Measurements from ENCODE around the gene SVIP. TPM values are rescaled to one million over a fixed set of nuclear protein-coding genes. Genes with fewer than 3 reads are reported as not detected.

SVIP gene
- total RNA-seq, 2 experiments from 2014 or later = 32.4 to 34.0 TPM

DNA sequence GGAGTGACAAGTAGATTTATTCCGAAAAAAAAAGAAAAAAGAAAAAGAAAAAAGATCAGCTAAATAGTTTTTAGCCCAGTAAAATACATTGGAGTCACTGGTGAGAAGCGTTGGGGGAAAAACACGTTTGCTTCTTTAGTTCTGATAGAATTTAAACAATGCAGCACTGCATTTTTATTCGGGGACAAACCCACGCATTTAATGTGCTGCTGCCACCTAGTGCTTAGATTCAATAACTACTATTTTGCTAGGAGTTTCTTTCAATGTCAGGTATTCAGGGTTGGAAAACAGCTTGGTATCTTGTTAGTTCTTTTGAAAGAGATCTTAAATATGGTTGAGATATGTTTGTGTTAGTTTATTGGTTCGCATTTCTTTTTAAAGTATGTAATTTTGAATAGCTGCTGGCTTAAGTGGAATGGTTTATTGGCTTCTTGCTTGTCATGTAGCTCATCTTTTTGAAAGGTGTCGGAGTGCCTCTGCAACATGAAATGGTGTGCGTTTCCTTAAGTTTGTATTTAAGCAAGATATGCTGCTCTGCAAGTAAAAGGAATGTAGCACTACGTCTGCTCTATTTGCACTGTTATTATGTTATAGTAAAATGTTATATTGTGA, 41.9 kb downstream of the SVIP start:
- Mint-ChIP-seq H3K36me3 (ENCODE audit: low read depth) (no peaks in the 10 kb centered on the region), H3K4me1 (ENCODE audit: low read depth) (no peaks in the 10 kb centered on the region), H3K9me3 (ENCODE audit: insufficient read depth) (no peaks in the 10 kb centered on the region), H3K27ac (no peak overlapping the region), H3K4me3 (no peak overlapping the region), H3K27me3 (ENCODE audit: low read depth) (peaks cover 10% of the 10 kb centered on the region)
- ATAC-seq (peak; percentile 70), DNase-seq (peak; percentile 44)
- ChIA-PET POLR2A (interaction anchor here (0.6 kb wide), 1 partner anchor 42 kb away, joined by 3 read pairs; the partner anchor contains the start of gene SVIP), CTCF (interaction anchor here (0.6 to 2.5 kb wide), 27 partner anchors 9 to 544 kb away, joined by 3 to 15 read pairs (median 4); partner anchors contain the start of genes FANCF, GAS2 and SVIP)

DNA sequence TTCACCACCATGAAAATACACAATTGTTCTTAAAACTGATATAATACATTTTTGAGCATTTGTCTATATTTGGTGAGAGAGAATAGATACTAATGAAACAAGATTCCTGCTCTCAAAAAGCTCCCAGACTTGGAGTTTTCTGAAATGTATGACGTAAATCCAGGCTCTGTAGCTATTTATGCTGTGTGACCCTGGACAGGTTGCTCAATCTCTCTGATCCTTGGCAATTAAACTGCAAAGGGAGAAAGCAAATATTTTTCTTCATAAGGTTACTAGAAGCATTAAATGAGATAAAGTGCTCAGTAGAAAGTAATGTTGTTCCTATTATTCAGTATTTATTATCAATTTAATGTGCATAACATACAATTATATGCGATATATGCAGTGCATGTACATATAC, 42.5 kb downstream of the SVIP start:
- no peaks in the 10 kb centered on the region for H3K9me3 Mint-ChIP-seq (ENCODE audit: insufficient read depth)
- DNase-seq = no peak
- no peaks in the 10 kb centered on the region for H3K36me3 Mint-ChIP-seq (ENCODE audit: low read depth)
- CTCF ChIA-PET = interaction anchor here (0.6 to 2.5 kb wide), 10 partner anchors 10 to 482 kb away, joined by 3 to 15 read pairs (median 4); partner anchors contain the start of gene SVIP
- POLR2A ChIA-PET = no interaction called here
- H3K4me3 Mint-ChIP-seq = no peak overlapping the region
- no peak for ATAC-seq
- H3K27ac Mint-ChIP-seq = no peak overlapping the region
- H3K27me3 Mint-ChIP-seq (ENCODE audit: low read depth) = peaks cover 10% of the 10 kb centered on the region
- no peaks in the 10 kb centered on the region for H3K4me1 Mint-ChIP-seq (ENCODE audit: low read depth)

DNA sequence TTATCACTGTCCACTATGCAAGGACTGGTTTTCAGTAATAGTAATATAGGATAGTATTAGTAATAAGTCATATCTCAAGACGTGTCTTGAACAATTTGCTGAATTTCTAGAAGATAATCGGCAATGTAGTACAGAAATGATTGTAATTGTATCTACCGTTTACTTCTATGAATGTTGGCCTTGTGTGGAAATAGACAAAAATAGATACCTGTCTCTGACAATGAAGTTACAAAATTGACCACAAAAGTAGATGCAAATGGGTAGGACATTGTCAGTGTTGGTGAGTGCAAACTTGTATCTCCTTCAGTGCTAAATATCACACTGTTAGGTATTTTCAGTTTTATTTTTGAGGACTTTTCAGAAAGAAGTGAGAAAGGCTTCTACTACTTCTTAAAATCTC, 43.1 kb downstream of the SVIP start:
- H3K27ac Mint-ChIP-seq = no peak overlapping the region

DNA sequence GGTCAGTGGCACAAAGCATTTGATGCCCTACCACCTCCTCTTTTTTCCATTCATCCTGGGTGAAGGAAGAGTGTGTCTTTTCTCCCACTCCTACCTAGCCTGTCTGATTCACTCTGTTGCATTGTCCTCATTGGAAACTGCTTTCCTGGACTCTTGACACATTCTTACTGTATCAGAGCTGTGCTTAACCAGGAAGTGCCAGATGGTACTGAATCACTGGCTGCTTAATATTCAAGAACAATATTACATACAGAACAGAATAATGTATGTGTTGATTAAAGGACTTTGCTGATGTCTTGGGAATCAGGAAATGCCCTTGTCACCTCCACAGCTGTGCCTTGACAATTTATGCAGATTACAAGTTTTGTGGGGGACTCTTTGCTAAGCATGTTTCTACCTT, 44.4 kb downstream of the SVIP start:
- ATAC-seq (no peak), DNase-seq (no peak)
- peaks cover 8% of the 10 kb centered on the region for H3K27me3 Mint-ChIP-seq (ENCODE audit: low read depth)
- H3K4me1 Mint-ChIP-seq (ENCODE audit: low read depth) = peaks cover 7% of the 10 kb centered on the region
- no peak overlapping the region for H3K27ac Mint-ChIP-seq
- no peak overlapping the region for H3K4me3 Mint-ChIP-seq
- ChIA-PET CTCF (interaction anchor here (1.1 kb wide), 1 partner anchor 152 kb away, joined by 3 read pairs; no protein-coding TSS in a partner anchor), POLR2A (no interaction called here)
- no peaks in the 10 kb centered on the region for H3K36me3 Mint-ChIP-seq (ENCODE audit: low read depth)
- H3K9me3 Mint-ChIP-seq (ENCODE audit: insufficient read depth) = no peaks in the 10 kb centered on the region

More for the DNA sequence above, 43.1 kb downstream of the SVIP start:
- Mint-ChIP-seq H3K36me3 (ENCODE audit: low read depth) (no peaks in the 10 kb centered on the region), H3K9me3 (ENCODE audit: insufficient read depth) (no peaks in the 10 kb centered on the region), H3K27me3 (ENCODE audit: low read depth) (peaks cover 8% of the 10 kb centered on the region), H3K4me3 (no peak overlapping the region), H3K4me1 (ENCODE audit: low read depth) (peaks cover under 1% of the 10 kb centered on the region)
- ChIA-PET POLR2A (no interaction called here), CTCF (interaction anchor here (1.1 to 2.5 kb wide), 3 partner anchors 10 to 153 kb away, joined by 3 to 15 read pairs (median 13); partner anchors contain the start of gene SVIP)
- ATAC-seq (no peak), DNase-seq (no peak)

DNA sequence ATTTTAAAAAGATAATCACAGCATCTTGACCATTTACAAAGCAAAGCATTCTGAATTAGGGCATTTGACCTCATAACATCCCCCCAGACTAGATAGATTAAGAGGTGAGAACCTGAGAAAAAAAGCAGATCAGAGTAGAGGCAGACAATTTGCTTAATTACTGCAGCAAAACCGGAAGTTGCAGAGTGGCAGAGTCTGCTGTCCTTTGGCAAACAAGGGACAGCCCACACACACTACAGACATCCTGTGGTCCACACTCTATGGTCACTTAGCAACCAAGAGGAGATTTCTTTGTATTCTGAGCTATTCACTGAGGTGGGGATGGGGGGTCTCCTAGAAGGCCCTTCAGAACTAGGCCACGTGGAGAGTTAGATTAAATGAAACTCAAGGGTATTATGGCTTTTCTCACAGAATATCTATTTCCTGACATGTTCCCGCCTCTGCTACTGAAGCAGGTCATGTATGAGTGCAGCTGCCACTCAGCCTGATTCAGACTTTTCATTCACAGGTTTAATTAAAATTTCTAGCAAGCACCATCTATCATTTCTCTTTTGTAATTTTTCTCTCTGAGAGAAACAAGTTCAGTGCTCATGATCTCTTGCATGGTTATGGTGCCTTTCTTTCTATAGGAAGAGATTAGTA, 48.5 kb downstream of the SVIP start:
- POLR2A ChIA-PET = no interaction called here

DNA sequence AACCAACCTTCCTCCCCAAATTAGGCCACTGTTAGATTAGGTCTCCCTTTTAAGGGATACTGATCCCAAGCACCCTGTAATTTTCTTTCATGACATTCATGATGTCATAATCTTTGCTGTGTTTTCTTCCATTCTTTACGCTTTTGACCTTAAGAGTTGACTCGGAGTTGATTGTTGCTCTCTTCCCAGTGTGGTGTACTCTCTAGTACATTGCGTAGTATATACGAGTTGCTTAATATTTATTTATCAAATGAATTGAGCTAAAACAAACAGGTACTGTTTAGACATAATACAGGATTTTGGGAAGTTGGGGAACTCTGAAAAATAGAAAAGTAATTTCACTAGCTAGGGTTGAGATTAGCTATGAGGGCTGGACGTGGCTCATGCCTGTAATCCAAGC, 49.8 kb downstream of the SVIP start:
- H3K27ac Mint-ChIP-seq = no peak overlapping the region
- ChIA-PET POLR2A (no interaction called here), CTCF (no interaction called here)

More for the DNA sequence above, 48.5 kb downstream of the SVIP start:
- H3K27me3 Mint-ChIP-seq (ENCODE audit: low read depth) = peaks cover 10% of the 10 kb centered on the region
- DNase-seq = no peak
- H3K9me3 Mint-ChIP-seq (ENCODE audit: insufficient read depth) = no peaks in the 10 kb centered on the region
- peaks cover 7% of the 10 kb centered on the region for H3K4me1 Mint-ChIP-seq (ENCODE audit: low read depth)
- H3K36me3 Mint-ChIP-seq (ENCODE audit: low read depth) = no peaks in the 10 kb centered on the region
- no peak overlapping the region for H3K27ac Mint-ChIP-seq
- ATAC-seq = no peak
- no peak overlapping the region for H3K4me3 Mint-ChIP-seq
- CTCF ChIA-PET = no interaction called here

DNA sequence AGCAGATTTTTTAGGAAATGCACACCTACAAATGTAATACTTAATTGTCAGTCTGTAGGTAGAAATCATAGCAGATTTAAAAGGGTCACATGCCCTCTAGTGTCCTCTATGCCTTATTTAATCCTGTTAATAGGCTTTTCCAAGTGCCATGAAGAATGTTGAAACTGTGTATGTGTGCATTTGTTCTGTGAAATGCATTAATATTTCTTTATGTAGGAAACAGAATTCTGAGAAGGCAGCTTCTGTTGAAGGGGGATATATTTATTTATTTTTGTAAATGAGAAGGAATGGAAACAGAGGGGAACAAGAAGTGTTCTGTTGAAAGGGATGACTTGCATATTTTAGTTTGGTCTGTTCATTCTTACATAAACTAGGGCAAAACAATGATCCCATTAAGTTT, 51.0 kb downstream of the SVIP start:
- ATAC-seq (no peak), DNase-seq (no peak)
- Mint-ChIP-seq H3K27ac (no peak overlapping the region), H3K4me1 (ENCODE audit: low read depth) (peaks cover 7% of the 10 kb centered on the region), H3K27me3 (ENCODE audit: low read depth) (peaks cover 7% of the 10 kb centered on the region), H3K9me3 (ENCODE audit: insufficient read depth) (no peaks in the 10 kb centered on the region), H3K36me3 (ENCODE audit: low read depth) (no peaks in the 10 kb centered on the region), H3K4me3 (no peak overlapping the region)
- CTCF ChIA-PET = no interaction called here
- POLR2A ChIA-PET = no interaction called here

More for the DNA sequence above, 49.8 kb downstream of the SVIP start:
- ATAC-seq (no peak), DNase-seq (no peak)
- H3K4me1 Mint-ChIP-seq (ENCODE audit: low read depth) = peaks cover 7% of the 10 kb centered on the region
- H3K27me3 Mint-ChIP-seq (ENCODE audit: low read depth) = peaks cover 10% of the 10 kb centered on the region
- H3K4me3 Mint-ChIP-seq = no peak overlapping the region
- no peaks in the 10 kb centered on the region for H3K36me3 Mint-ChIP-seq (ENCODE audit: low read depth)
- H3K9me3 Mint-ChIP-seq (ENCODE audit: insufficient read depth) = no peaks in the 10 kb centered on the region

DNA sequence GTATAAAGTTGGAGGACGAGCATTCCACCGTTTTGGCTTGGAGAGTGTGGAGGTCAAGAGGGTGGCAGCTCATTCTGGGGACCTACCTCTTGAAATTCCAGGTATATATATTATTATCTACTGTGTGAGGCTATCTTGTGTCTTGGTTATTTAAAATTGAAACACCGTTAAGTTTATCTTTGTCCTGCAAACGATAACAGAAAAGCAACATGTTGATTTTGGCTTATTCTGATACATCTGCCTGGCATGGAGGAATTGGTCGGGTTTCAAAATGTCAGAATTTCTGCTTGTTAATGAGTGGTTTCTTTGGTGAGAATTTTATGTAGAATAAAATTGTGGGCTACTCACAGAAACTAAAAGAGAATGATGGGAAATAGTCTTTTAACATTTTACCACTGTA, 54.4 kb downstream of the SVIP start:
- no peaks in the 10 kb centered on the region for H3K9me3 Mint-ChIP-seq (ENCODE audit: insufficient read depth)
- peaks cover 3% of the 10 kb centered on the region for H3K27me3 Mint-ChIP-seq (ENCODE audit: low read depth)
- POLR2A ChIA-PET = no interaction called here

DNA sequence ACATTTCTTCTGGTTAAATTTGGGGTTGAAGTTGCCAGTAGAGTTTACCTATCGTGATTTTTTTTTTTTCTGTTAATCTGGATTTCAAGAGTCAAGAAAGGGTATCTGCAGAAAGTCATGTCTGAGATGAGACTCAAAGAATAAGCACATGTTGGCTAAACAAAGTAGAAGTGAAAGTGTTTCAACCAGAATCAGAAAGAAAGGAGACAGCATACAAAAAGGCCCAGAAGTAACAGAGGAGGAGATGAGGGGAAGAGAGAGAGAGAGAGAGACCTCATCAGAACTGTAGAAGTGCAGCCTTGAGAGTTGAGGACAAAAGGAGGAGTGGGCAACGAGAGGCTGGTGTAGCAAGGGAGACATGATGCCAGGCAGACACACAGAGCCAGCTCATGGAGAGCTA, 54.9 kb downstream of the SVIP start:
- Mint-ChIP-seq H3K4me3 (no peak overlapping the region), H3K36me3 (ENCODE audit: low read depth) (no peaks in the 10 kb centered on the region), H3K27ac (no peak overlapping the region), H3K4me1 (ENCODE audit: low read depth) (no peaks in the 10 kb centered on the region), H3K27me3 (ENCODE audit: low read depth) (peaks cover 5% of the 10 kb centered on the region), H3K9me3 (ENCODE audit: insufficient read depth) (no peaks in the 10 kb centered on the region)
- no peak for DNase-seq
- CTCF ChIA-PET = interaction anchor here (1.0 kb wide), 1 partner anchor 54 kb away, joined by 3 read pairs; no protein-coding TSS in a partner anchor
- POLR2A ChIA-PET = no interaction called here
- no peak for ATAC-seq

More for the DNA sequence above, 54.4 kb downstream of the SVIP start:
- H3K4me1 Mint-ChIP-seq (ENCODE audit: low read depth) = no peaks in the 10 kb centered on the region
- DNase-seq (no peak), ATAC-seq (no peak)
- H3K27ac Mint-ChIP-seq = no peak overlapping the region
- H3K36me3 Mint-ChIP-seq (ENCODE audit: low read depth) = no peaks in the 10 kb centered on the region
- no peak overlapping the region for H3K4me3 Mint-ChIP-seq
- CTCF ChIA-PET = no interaction called here

DNA sequence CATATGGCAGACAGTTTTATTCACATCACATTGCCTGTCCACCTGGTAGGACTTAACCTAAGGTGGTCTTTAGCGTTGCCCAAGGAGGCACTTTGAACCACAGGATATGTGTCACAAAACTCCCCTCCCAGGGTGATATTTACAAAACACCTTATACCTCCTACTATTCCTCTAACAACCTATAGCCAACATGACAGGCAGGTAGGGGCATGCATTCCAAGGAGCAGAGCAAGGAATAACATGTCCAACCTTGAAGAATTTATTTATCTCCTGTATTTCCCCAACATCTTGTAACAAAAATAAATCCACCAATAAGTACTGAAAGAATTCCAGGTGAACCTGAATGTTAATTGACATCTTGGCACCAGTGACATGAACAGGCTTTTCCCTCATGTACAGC, 60.5 kb downstream of the SVIP start:
- Mint-ChIP-seq H3K27me3 (ENCODE audit: low read depth) (peaks cover 4% of the 10 kb centered on the region), H3K4me1 (ENCODE audit: low read depth) (no peaks in the 10 kb centered on the region), H3K4me3 (no peak overlapping the region), H3K27ac (no peak overlapping the region), H3K9me3 (ENCODE audit: insufficient read depth) (no peaks in the 10 kb centered on the region), H3K36me3 (ENCODE audit: low read depth) (no peaks in the 10 kb centered on the region)
- CTCF ChIA-PET = no interaction called here
- POLR2A ChIA-PET = no interaction called here
- no peak for DNase-seq
- no peak for ATAC-seq

Measured in activated CD8-positive, alpha-beta T cell treated with anti-CD3 and anti-CD28 coated beads, Interleukin-2, amount 10 ng/mL, durations not matched to agents 7 days and 5 days (primary cell).